GM12891 (cell line): ENCODE results near the gene DMAP1.

Experiments
- POLR2A ChIP-seq: IDR thresholded peaks from 2 replicates; pipeline ENCODE4 v1.6.1; 2011; ENCODE audit warnings: low read depth, low read length, control low read depth
- POLR2AphosphoS5 ChIP-seq: IDR thresholded peaks from 2 replicates; pipeline ENCODE4 v1.6.1; 2011; ENCODE audit warnings: low read depth, low read length, control low read depth
- POU2F2 ChIP-seq: IDR thresholded peaks from 2 replicates; pipeline ENCODE4 v1.6.1; 2011; ENCODE audit warnings: low read depth, mild to moderate bottlenecking, control low read depth, low read length, moderate library complexity
- SPI1 ChIP-seq: IDR thresholded peaks from 2 replicates; pipeline ENCODE4 v1.6.1; 2011; ENCODE audit warnings: low read depth, low read length, control low read depth
- TAF1 ChIP-seq: IDR thresholded peaks from 2 replicates; pipeline ENCODE4 v1.6.1; 2011; ENCODE audit warnings: low read depth, low read length, control low read depth

GRCh38 chr1:44251486-44251885, 38.2 kb downstream of the DMAP1 start:
- no peak for TF ChIP-seq POLR2A
- TF ChIP-seq TAF1 = no peak
- TF ChIP-seq POLR2AphosphoS5 = no peak
- TF ChIP-seq SPI1 = no peak
- no peak for TF ChIP-seq POU2F2
